PC-3 (cell line): Measurements from ENCODE around the gene GPA33.

Experiments used
- EZH2 ChIP-seq: fragments of 300-600 bp; sonication (generic); IDR thresholded peaks from one replicate; pipeline ENCODE4 v1.6.1; 2017; ENCODE audit warnings: antibody characterized with exemption, mild to moderate bottlenecking, low read length; ENCODE audit not compliant: unreplicated experiment
- TF ChIP-seq, protein P1 (sequence below): fragments of 300-600 bp; sonication (generic); conservative IDR thresholded peaks from 2 replicates; pipeline ENCODE4 v1.5.1; 2017; ENCODE audit warnings: antibody characterized with exemption, low read depth, mild to moderate bottlenecking, low read length

DNA sequence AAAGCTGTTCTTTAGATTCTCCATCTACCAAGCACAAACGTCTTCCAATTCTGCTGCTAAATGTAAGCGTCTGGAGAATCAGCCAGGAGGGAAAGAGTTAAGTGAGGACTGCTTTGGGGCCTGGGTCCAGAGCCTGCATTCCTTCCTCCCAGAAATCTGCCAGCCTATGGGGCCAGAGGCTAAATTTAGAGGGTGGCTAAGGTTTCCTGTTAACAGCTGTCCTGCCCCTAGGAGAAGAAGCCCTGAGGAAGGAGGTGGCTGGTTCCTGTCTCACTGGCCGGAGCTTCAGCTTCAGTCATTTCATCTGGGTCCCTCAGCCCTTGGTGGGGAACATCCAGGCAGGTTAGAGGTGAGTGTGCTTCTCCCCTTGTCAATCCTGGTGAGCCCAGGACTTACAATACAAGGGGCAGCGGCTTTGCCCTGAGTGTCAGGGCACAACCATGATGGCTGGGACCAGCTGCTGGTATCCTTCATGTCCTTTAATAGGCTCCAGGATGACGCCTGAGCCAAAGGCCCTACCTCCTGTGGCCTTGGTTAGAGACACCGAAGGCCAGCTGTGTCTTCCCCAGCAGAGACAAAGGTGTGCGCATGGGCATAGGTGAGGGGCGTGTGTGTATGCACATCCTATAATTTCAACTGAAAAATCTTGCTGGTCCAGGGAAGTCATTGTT is 3.8 kb upstream of the GPA33 start, which contains the start of gene STYXL2:
- no peak for TF ChIP-seq EZH2
- TF ChIP-seq, protein P1, sequence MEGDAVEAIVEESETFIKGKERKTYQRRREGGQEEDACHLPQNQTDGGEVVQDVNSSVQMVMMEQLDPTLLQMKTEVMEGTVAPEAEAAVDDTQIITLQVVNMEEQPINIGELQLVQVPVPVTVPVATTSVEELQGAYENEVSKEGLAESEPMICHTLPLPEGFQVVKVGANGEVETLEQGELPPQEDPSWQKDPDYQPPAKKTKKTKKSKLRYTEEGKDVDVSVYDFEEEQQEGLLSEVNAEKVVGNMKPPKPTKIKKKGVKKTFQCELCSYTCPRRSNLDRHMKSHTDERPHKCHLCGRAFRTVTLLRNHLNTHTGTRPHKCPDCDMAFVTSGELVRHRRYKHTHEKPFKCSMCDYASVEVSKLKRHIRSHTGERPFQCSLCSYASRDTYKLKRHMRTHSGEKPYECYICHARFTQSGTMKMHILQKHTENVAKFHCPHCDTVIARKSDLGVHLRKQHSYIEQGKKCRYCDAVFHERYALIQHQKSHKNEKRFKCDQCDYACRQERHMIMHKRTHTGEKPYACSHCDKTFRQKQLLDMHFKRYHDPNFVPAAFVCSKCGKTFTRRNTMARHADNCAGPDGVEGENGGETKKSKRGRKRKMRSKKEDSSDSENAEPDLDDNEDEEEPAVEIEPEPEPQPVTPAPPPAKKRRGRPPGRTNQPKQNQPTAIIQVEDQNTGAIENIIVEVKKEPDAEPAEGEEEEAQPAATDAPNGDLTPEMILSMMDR = no peak
